Naive B cell (primary cell): ENCODE data around the gene CXCL10. TPM values are rescaled to one million over a fixed set of nuclear protein-coding genes. Genes with fewer than 3 reads are reported as not detected.

ENCODE experiments used
- ATAC-seq, 2 donors: fragments of 150-1000 bp; cut with Tn5 transposase; 2 replicates each; pipeline ENCODE4 v1.10.0; 2021; ENCODE audit warnings: low read depth in 2 of 2, mild to moderate bottlenecking in 2 of 2, moderate library complexity in 2 of 2
- DNase-seq: peaks from one replicate; pipeline ENCODE4 v3.0.0; 2022
- H3K27ac Mint-ChIP-seq, 6 donors: one replicate each; pipeline ENCODE4 v1.8.0; 2020 to 2022; ENCODE audit warnings: mild to moderate bottlenecking in 6 of 6, mixed read lengths in 6 of 6, moderate library complexity in 5 of 6, inconsistent platforms in 2 of 6
- H3K27me3 Mint-ChIP-seq, 3 donors: one replicate each; pipeline ENCODE4 v1.8.0; 2021 to 2022; ENCODE audit warnings: mixed read lengths in 3 of 3, mild to moderate bottlenecking in 1 of 3
- H3K36me3 Mint-ChIP-seq, 2 donors: one replicate each; pipeline ENCODE4 v1.8.0; 2020 to 2022; ENCODE audit warnings: mixed read lengths in 2 of 2, inconsistent platforms in 1 of 2, mild to moderate bottlenecking in 1 of 2
- H3K4me1 Mint-ChIP-seq, 3 donors: one replicate each; pipeline ENCODE4 v1.8.0; 2020 to 2022; ENCODE audit warnings: mixed read lengths in 3 of 3, inconsistent platforms in 1 of 3, mild to moderate bottlenecking in 1 of 3, moderate library complexity in 1 of 3
- H3K4me3 Mint-ChIP-seq, 8 donors: one replicate each; pipeline ENCODE4 v1.8.0; 2020 to 2022; ENCODE audit warnings: mild to moderate bottlenecking in 8 of 8, mixed read lengths in 8 of 8, moderate library complexity in 8 of 8, inconsistent platforms in 2 of 8
- H3K9me3 Mint-ChIP-seq, 7 donors: one replicate each; pipeline ENCODE4 v1.8.0; 2020 to 2022; ENCODE audit warnings: mixed read lengths in 7 of 7, mild to moderate bottlenecking in 5 of 7, inconsistent platforms in 2 of 7, moderate library complexity in 1 of 7
- polyA plus RNA-seq, 6 donors: library from polyadenylated mRNA; unstranded; fragments of 300-500 nt; fragmentation: Illumina TruSeq; gene quantifications; one replicate each; pipeline ENCODE4 v1.2.3, GENCODE V29; 2021; ENCODE audit warnings: low read depth in 6 of 6

Gene CXCL10
- polyA plus RNA-seq, 6 donors from 2014 or later: not detected

DNA sequence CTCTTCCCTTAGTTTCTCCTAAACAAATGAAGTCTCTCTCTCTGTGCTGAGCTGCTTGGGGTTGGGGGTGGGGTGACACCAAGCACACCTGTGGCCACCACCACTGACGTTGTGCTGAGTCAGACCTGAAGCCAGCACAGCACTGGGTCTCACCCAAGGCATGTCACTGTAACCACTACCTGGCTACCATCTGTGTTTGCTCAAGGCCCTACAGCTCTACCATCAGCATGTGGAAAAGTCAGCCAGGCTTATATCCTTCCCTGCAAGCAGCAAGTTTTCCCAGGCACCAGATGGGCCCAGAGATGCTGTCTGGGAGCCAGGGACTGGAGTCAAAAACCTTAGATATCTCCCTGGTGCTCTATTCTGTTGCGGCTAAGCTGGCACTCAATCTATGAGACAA, 6.9 kb downstream of the CXCL10 start:
- peak overlapping the region in 1 of 6 donors; percentile 96 for H3K27ac Mint-ChIP-seq
- H3K4me1 Mint-ChIP-seq: peaks cover 6 to 30% (median 13%) of the 10 kb centered on the region in 3 donors
- H3K36me3 Mint-ChIP-seq: no peaks in the 10 kb centered on the region
- no peaks in the 10 kb centered on the region for H3K27me3 Mint-ChIP-seq
- DNase-seq (no peak), ATAC-seq (no peak)
- H3K9me3 Mint-ChIP-seq: peaks cover 0 to 2% (median 0%) of the 10 kb centered on the region in 7 donors
- peak overlapping the region in 1 of 8 donors; percentile 26 for H3K4me3 Mint-ChIP-seq

DNA sequence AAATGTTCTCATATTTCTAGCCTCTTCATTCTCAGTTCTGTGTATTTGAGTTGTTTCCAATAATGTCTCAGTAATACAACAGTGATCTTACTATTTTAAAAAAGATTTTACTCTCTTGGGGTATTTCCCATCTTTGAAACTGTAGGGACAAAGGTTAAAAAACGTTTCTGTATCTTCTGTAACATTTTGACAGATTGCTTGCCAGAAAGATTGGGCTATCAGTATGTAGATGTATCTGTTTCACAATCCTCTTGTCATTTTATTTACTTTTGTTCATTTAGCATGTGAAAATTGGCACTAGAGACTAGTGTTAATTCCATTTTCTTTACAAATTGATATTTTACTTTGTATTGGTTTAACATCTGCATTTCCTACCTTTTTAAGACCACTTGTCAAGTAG, 9.8 kb downstream of the CXCL10 start:
- peaks cover 6 to 31% (median 13%) of the 10 kb centered on the region in 3 donors for H3K4me1 Mint-ChIP-seq
- no peak for ATAC-seq
- no peak overlapping the region for H3K4me3 Mint-ChIP-seq
- DNase-seq: no peak
- H3K36me3 Mint-ChIP-seq: no peaks in the 10 kb centered on the region
- H3K27ac Mint-ChIP-seq: peak overlapping the region in 1 of 6 donors; percentile 8
- no peaks in the 10 kb centered on the region for H3K9me3 Mint-ChIP-seq
- no peaks in the 10 kb centered on the region for H3K27me3 Mint-ChIP-seq

DNA sequence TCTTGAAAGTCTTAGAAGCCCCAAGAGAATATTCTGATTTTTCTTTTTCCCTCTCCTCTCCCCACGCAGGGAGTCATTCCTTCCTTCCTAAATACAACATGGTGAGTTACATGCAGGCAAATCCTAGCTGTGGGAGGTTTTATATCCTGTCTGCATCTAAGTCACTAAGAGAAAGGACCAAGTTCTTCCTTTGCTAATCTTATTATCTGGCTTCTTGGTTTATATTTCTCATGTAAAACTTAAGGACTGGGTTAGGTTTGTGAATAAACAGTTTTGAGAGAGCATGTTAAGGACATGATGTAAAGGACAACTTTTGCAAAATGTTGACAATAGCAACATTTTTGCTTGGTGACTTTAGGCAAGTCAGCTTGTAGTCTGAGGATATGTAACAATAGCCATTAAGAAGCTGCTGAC, 10.9 kb downstream of the CXCL10 start:
- H3K4me1 Mint-ChIP-seq: peaks cover 6 to 31% (median 13%) of the 10 kb centered on the region in 3 donors
- peaks cover 0 to 4% (median 0%) of the 10 kb centered on the region in 3 donors for H3K27me3 Mint-ChIP-seq
- ATAC-seq: no peak
- no peak for DNase-seq
- peak overlapping the region in 2 of 6 donors; percentile 4 to 65 for H3K27ac Mint-ChIP-seq
- H3K4me3 Mint-ChIP-seq: peak overlapping the region in 2 of 8 donors; percentile 32 to 65
- H3K9me3 Mint-ChIP-seq: no peaks in the 10 kb centered on the region
- H3K36me3 Mint-ChIP-seq: no peaks in the 10 kb centered on the region

DNA sequence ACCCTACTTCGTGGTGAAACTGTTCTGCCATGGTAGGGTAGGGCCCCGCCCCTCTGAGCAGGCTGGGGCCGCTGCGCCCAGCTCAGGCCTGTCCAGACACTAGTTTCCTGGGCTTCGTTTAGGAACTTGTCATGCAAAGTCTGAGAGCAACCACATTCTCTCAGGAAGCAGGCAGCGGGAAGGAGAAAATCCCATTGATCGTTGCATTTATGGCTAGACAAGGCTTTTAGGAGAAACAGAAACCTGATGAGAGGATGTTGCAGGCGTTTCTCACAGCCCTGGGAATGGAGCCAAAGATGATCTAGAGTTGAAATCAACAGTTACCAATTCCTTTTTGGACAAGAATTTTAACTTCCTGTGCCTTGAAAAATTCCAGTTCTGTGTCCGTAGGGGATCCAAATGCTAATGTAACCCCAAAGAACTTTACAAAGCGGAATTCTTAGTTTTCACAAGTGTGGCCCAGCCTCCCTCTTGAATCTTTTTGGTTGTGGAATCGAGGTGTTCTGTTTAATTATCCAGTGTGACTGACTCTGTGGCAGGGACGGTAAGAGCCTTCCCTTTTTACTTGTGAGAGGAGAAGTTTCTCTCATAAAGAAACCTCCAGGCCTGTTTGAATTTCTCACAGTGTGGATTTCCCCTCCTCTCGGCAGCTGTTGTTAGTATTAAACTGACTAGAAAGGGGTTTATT, 11.5 kb downstream of the CXCL10 start:
- Mint-ChIP-seq H3K4me3 (peak overlapping the region in 2 of 8 donors; percentile 32 to 65), H3K4me1 (peaks cover 6 to 31% (median 13%) of the 10 kb centered on the region in 3 donors), H3K27ac (peak overlapping the region in 2 of 6 donors; percentile 4 to 65), H3K36me3 (no peaks in the 10 kb centered on the region), H3K9me3 (no peaks in the 10 kb centered on the region), H3K27me3 (peaks cover 0 to 4% (median 0%) of the 10 kb centered on the region in 3 donors)
- peak in 1 of 2 donors; percentile 80 for ATAC-seq
- no peak for DNase-seq

DNA sequence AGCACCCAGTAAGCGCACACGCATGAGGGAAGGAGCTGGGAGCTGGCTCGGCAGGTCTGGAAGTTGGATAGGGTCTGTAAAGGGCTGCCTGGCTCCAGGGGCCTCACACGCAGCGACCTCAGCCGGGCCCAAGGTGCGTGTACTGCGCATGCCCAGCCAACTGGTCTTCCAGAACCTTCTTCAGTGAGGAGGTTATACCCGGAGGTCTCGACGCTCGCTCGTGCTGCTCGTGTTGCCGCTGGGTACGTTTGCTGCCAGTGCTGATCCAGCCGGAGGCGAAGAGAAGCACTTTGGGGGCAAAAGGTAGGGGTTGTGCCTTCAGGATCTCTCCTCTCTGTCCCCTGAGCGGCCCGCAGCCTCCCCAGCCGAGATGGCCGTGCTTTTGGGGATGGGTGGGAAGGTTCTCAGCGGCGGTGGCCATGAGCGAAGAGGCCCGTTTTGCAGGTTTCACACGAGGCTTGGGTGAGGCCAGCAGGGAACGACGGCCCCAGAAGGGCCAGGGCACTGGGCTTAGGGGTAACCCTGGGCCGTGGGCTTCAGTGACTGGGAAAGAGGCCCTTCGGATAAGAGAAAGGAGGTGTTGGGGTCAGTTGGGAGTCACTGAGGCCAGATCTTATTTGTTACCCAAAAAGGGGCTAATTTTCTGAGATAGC, 12.2 kb downstream of the CXCL10 start:
- no peak for DNase-seq
- Mint-ChIP-seq H3K27ac (peak overlapping the region in 1 of 6 donors; percentile 85), H3K4me3 (peak overlapping the region in 1 of 8 donors; percentile 72), H3K4me1 (peaks cover 6 to 31% (median 13%) of the 10 kb centered on the region in 3 donors), H3K36me3 (no peaks in the 10 kb centered on the region), H3K27me3 (peaks cover 0 to 4% (median 0%) of the 10 kb centered on the region in 3 donors), H3K9me3 (no peaks in the 10 kb centered on the region)
- no peak for ATAC-seq

DNA sequence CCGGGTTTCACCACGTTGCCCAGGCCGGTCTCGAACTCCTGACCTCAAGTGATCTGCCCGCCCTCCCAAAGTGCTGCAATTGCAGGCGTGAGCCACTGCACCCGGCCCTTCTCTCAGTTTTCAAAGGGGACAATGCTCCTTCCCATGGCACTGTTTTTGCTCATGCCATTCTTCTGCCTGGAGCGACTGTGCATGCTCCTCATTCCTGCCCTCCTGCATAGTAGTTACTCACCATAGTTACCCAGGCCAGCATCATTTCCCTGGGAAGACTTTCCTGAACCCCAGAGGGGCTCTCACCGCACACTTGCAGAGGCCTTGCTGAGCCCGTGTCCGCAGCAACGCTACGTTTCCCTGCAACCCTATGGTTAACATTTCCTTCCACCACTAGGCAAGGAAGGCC, 12.7 kb downstream of the CXCL10 start:
- no peak for DNase-seq
- no peaks in the 10 kb centered on the region for H3K36me3 Mint-ChIP-seq
- peaks cover 0 to 4% (median 0%) of the 10 kb centered on the region in 3 donors for H3K27me3 Mint-ChIP-seq

DNA sequence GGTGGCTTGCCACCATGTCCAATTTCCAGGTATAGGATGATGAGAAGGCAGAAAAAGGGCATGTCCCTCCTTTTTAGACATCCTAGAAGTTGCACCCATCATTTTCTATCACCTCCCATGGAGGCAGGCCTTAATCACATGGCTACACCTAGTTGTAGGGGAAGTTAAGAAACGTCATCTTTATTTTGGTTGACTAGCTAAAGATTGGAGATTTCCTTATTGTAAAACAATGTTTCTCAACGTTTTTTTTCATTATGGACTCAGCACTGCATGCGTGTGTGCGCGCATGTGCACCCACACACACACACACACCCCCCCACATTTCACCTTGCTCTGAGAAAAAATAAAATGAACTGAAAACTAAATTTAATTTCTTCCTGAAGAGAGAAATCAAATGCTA, 14.0 kb downstream of the CXCL10 start:
- Mint-ChIP-seq H3K4me3 (no peak overlapping the region), H3K4me1 (peaks cover 0 to 17% (median 4%) of the 10 kb centered on the region in 3 donors), H3K27me3 (peaks cover 0 to 4% (median 0%) of the 10 kb centered on the region in 3 donors), H3K9me3 (no peaks in the 10 kb centered on the region), H3K36me3 (no peaks in the 10 kb centered on the region), H3K27ac (no peak overlapping the region)
- DNase-seq: no peak
- no peak for ATAC-seq

More for the DNA sequence above, 12.7 kb downstream of the CXCL10 start:
- Mint-ChIP-seq H3K4me3 (peak overlapping the region in 1 of 8 donors; percentile 48), H3K9me3 (no peaks in the 10 kb centered on the region), H3K4me1 (peaks cover 6 to 26% (median 13%) of the 10 kb centered on the region in 3 donors), H3K27ac (peak overlapping the region in 3 of 6 donors; percentile 14 to 77 (median 34))
- ATAC-seq: no peak

DNA sequence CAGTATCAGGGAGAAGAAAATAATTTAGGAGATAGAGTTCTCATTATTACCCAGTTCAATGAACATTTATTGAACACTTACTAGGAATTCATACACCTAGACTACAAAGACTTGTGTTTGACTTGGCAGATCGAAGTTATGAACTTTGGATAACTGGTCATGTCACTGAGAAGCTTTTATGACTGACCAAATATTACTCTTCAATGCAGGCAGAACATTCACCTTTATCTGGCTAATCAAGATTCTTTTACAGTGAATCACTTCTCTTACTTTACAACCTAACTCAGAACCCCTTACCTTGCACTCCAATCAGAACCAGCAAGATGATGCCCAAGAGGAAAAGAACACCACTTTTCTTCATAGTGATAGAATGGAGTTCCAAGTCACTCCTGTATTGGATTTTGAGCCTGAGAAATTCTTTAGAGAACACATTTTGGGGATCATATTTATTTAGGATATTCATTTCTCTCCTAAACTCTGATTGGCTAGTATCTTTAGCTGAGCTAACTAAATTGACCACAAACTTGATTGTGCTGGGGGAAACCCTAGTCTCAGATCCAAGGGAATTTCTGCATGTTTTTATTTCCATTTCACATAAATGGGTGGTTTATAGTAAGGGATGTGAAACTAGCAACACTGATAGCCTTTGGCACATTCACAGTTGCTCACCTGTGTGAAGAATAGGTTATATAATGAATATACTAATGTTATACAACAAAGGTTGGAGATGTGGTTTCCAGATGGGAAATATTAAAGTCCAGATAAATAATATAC, 16.0 kb downstream of the CXCL10 start, which contains the start of gene CXCL9:
CXCL9 (minus strand) TSS at position 421 of the 774 bp plus-strand sequence; CDS start at position 361, 60 bp downstream.
- H3K36me3 Mint-ChIP-seq: no peaks in the 10 kb centered on the region
- H3K4me3 Mint-ChIP-seq: no peak within 1 kb of the TSS
- H3K27me3 Mint-ChIP-seq: peaks cover 3 to 16% (median 8%) of the 10 kb centered on the region in 3 donors
- no peaks in the 10 kb centered on the region for H3K9me3 Mint-ChIP-seq
- ATAC-seq (peak; percentile 30 to 32), DNase-seq (no peak)
- peak within 1 kb of the TSS in 1 of 6 donors; percentile 59 for H3K27ac Mint-ChIP-seq
- peaks cover 0 to 10% (median 6%) of the 10 kb centered on the region in 3 donors for H3K4me1 Mint-ChIP-seq

DNA sequence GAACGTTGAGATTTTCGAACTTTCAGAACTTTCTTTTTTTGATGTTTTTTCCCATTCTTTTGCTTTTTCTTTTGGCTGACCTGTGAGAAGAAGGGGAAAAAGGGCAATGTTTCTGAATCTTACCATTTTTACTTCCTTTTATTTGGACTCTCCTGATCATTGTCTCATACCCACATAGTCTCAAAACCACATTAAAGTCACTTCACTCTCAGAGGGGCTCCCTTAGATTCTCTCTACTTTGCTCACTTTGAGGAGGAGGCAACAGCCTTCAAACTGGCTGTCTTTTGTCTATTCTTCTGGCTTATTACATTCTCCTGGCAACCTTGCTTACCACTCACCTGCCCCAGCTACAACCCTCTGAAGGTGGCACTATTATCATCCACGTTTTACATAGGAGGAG, 19.7 kb downstream of the CXCL10 start:
- H3K27me3 Mint-ChIP-seq: peaks cover 3 to 16% (median 9%) of the 10 kb centered on the region in 3 donors
- ATAC-seq (no peak), DNase-seq (no peak)
- no peak overlapping the region for H3K4me3 Mint-ChIP-seq
- peaks cover 0 to 4% (median 0%) of the 10 kb centered on the region in 3 donors for H3K4me1 Mint-ChIP-seq
- H3K36me3 Mint-ChIP-seq: no peaks in the 10 kb centered on the region
- no peaks in the 10 kb centered on the region for H3K9me3 Mint-ChIP-seq
- peak overlapping the region in 1 of 6 donors; percentile 26 for H3K27ac Mint-ChIP-seq

DNA sequence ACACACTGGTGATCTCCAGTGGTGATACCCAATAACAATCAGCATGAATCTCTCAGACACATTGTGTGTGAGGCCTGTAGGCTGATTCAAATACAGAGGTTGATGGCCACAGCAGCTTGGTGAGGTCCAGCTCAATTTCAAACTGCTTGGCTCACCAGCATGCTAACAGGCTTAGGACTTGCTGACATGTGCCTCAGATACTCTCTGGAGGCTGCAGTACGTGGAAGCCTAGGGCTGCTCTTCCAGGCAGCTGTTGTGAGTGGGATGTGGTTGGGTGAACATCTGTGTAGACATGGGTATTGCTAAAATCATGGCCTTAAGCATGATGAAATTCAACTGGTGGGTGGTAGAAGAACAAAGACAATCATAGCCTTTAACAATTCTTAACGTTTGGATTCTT, 20.3 kb downstream of the CXCL10 start:
- no peak for DNase-seq
- Mint-ChIP-seq H3K4me1 (peaks cover 0 to 4% (median 0%) of the 10 kb centered on the region in 3 donors), H3K36me3 (no peaks in the 10 kb centered on the region), H3K9me3 (no peaks in the 10 kb centered on the region), H3K4me3 (no peak overlapping the region), H3K27me3 (peaks cover 3 to 13% (median 9%) of the 10 kb centered on the region in 3 donors), H3K27ac (no peak overlapping the region)
- no peak for ATAC-seq

DNA sequence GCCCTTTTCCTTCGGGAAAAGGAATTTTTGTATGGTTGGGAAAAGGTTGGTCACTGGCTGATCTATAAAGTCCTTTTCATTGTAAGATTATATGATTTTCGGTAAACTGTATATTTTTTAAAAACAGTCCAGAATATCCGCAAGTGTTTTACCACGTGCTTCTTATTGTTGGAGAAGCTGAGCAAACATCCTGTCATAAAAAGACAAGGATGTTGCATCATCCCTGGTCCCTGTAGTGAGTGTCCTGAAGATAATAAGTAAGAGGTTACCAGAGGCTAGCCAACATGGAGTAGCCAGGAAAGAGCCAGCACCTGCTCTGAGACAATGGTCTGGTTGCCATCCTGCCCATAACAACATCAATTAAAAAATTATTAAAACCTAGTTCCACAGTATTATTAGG, 21.1 kb downstream of the CXCL10 start:
- no peaks in the 10 kb centered on the region for H3K36me3 Mint-ChIP-seq
- DNase-seq (no peak), ATAC-seq (no peak)
- no peaks in the 10 kb centered on the region for H3K9me3 Mint-ChIP-seq
- H3K4me3 Mint-ChIP-seq: no peak overlapping the region
- H3K27me3 Mint-ChIP-seq: peaks cover 3 to 12% (median 9%) of the 10 kb centered on the region in 3 donors
- H3K27ac Mint-ChIP-seq: no peak overlapping the region
- H3K4me1 Mint-ChIP-seq: peaks cover 0 to 4% (median 0%) of the 10 kb centered on the region in 3 donors

DNA sequence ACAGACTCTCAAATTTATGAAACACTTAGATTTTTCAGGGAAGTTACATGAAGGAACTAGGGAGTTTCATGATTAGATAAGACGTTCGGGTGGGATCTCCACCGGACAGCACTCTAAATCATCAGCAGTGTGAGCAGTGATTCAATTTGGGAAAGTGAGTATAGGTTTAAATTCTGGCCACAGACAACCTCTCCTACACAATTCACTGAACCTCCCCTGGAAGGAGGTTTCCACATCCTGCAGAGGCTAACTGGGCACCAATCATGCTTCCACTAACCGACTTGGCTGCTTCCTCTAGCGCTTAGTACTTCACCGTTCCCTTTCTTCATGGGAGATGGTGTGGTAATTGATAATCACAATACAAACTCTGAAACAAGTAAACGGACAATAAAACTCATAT, 21.6 kb downstream of the CXCL10 start:
- DNase-seq (no peak), ATAC-seq (no peak)
- H3K27me3 Mint-ChIP-seq: peaks cover 3 to 12% (median 9%) of the 10 kb centered on the region in 3 donors
- H3K36me3 Mint-ChIP-seq: no peaks in the 10 kb centered on the region
- H3K9me3 Mint-ChIP-seq: no peaks in the 10 kb centered on the region
- no peak overlapping the region for H3K4me3 Mint-ChIP-seq
- peaks cover 0 to 4% (median 0%) of the 10 kb centered on the region in 3 donors for H3K4me1 Mint-ChIP-seq
- no peak overlapping the region for H3K27ac Mint-ChIP-seq

DNA sequence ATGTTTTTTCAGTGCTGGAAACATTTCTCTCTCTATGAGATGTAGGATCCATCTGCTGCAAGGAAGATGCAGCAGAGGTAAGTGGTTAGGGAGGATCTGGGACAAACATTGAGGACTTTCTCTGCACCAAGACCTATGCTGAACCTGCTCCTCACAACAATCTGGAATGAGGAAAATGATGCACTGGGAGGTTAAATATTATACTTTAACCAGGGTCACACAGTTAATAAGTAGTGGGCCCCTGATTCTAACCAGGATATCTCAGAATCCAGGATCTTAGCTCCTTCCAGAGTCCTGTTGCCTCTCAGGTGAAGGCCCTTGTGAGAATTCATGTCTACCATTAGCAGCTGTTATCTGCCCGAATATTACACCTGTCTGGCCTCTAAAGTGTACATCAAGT, 23.0 kb downstream of the CXCL10 start:
- Mint-ChIP-seq H3K9me3 (no peaks in the 10 kb centered on the region), H3K36me3 (no peaks in the 10 kb centered on the region), H3K4me1 (peaks cover 0 to 4% (median 0%) of the 10 kb centered on the region in 3 donors), H3K27me3 (peaks cover 7 to 12% (median 9%) of the 10 kb centered on the region in 3 donors), H3K4me3 (no peak overlapping the region), H3K27ac (peak overlapping the region in 1 of 6 donors; percentile 44)
- ATAC-seq (no peak), DNase-seq (no peak)
